ENCODE data around the gene STK32A.

DNA sequence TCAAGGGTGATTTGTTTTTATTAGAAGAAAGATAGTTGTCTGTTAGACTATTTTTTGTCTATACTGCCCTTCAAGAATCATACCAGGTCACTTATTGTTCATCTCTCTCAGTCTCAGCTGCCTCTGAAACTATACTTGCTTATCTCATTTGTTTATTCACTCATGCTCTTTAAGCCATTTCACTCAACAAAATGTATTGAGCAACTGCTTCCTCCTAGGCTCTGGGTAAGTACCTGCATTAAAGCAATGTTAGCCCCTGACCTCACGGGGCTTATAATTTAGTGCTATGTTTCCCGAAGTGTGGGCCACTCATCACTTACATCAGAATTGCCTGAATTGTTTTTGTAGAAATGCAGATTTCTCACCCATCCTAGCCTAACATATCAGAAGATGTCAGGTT is 174.2 kb downstream of the STK32A start:
- TF ChIP-seq POLR2A (IDR thresholded peaks at IDR 0.05): no peak
- TF ChIP-seq, protein P1, sequence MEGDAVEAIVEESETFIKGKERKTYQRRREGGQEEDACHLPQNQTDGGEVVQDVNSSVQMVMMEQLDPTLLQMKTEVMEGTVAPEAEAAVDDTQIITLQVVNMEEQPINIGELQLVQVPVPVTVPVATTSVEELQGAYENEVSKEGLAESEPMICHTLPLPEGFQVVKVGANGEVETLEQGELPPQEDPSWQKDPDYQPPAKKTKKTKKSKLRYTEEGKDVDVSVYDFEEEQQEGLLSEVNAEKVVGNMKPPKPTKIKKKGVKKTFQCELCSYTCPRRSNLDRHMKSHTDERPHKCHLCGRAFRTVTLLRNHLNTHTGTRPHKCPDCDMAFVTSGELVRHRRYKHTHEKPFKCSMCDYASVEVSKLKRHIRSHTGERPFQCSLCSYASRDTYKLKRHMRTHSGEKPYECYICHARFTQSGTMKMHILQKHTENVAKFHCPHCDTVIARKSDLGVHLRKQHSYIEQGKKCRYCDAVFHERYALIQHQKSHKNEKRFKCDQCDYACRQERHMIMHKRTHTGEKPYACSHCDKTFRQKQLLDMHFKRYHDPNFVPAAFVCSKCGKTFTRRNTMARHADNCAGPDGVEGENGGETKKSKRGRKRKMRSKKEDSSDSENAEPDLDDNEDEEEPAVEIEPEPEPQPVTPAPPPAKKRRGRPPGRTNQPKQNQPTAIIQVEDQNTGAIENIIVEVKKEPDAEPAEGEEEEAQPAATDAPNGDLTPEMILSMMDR (IDR thresholded peaks at IDR 0.05): no peak
- TF ChIP-seq EP300 (IDR thresholded peaks at IDR 0.05): no peak

All from tibial nerve (tissue), 4 donors.